ENCODE data around the gene HOXB2. TPM values are rescaled to one million over a fixed set of nuclear protein-coding genes. Genes with fewer than 3 reads are reported as not detected.

Gene HOXB2
- total RNA-seq, 1 experiment from 2014 or later, result not detected

DNA sequence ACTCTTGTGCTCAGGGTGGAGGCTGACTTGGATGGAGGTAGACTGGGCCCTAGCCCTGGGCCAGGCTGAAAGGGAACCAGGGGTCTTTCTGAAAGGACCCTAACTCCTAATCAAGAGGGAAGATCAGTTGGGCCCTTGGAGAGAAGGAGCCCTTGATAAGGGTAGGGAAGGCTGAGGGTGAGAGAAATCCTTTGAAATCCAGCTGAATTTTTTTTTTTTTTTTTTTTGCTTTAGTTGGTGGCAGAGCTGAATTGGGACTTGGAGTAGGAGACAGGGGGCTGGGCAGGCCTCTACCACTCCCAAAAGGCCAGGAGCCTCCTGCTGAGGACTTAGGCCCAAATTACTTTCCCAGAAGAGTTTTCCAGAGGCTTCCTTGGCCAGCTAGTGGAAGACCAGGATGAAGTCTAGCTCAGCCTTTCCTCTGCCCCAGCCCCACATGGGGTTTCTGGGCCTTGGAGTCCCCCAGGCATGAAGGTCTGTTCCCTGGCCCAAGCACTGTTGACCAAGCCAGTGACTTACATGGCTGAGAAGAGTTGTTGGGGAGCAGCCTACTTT is 45.8 kb upstream of the HOXB2 start:
- Histone ChIP-seq H3K27ac (ENCODE audit: insufficient read length, low read depth, low read length) (no peak overlapping the region), H2AFZ (ENCODE audit: low read length) (no peak overlapping the region), H3K9me3 (ENCODE audit: control insufficient read depth, low read depth, low read length) (no peaks in the 10 kb centered on the region), H4K20me1 (ENCODE audit: control insufficient read depth, insufficient read depth, insufficient read length) (no peaks in the 10 kb centered on the region), H3K23ac (ENCODE audit: insufficient read length, low read depth, low read length) (no peak overlapping the region), H3K23me2 (ENCODE audit: insufficient read length, low read depth, low read length, poor library complexity, severe bottlenecking) (no peaks in the 10 kb centered on the region), H3K4me1 (ENCODE audit: insufficient read depth, low read length) (no peaks in the 10 kb centered on the region), H2BK20ac (ENCODE audit: low read depth, low read length, poor library complexity, severe bottlenecking) (no peak overlapping the region), H3K18ac (ENCODE audit: insufficient read length, low read depth, low read length) (no peak overlapping the region), H2BK5ac (ENCODE audit: insufficient read length, low read length) (no peak overlapping the region), H3K56ac (ENCODE audit: insufficient read length, low read depth, low read length) (no peak overlapping the region), H4K5ac (ENCODE audit: insufficient read length, low read depth, low read length) (no peak overlapping the region), H3K79me2 (ENCODE audit: insufficient read depth, low read length) (no peaks in the 10 kb centered on the region), H2BK12ac (ENCODE audit: insufficient read length, low read depth, low read length) (no peak overlapping the region), H3K9ac (ENCODE audit: extremely low read depth, insufficient read length, low read length) (no peak overlapping the region), H3K4ac (ENCODE audit: low read depth, low read length) (no peak overlapping the region), H3K4me2 (ENCODE audit: insufficient read depth, insufficient read length, low read length) (no peak overlapping the region), H3K14ac (ENCODE audit: insufficient read depth, low read length) (no peak overlapping the region), H3K79me1 (ENCODE audit: insufficient read depth, low read depth, low read length, poor library complexity, severe bottlenecking) (no peaks in the 10 kb centered on the region), H4K91ac (ENCODE audit: insufficient read length, low read depth, low read length) (no peak overlapping the region), H2AK5ac (ENCODE audit: insufficient read length, low read length) (no peak overlapping the region), H3K27me3 (ENCODE audit: insufficient read depth, low read length) (peaks cover 99% of the 10 kb centered on the region), H2BK15ac (ENCODE audit: low read depth, low read length) (no peak overlapping the region), H4K8ac (replicated peaks; ENCODE audit: insufficient read length, low read depth, low read length) (no peak overlapping the region), H3T11ph (ENCODE audit: low read length) (no peak overlapping the region), H2BK120ac (ENCODE audit: low read depth, low read length, poor library complexity, severe bottlenecking) (no peak overlapping the region)
- DNase-seq, result no peak
- H3K27me3 Mint-ChIP-seq (ENCODE audit: low read depth), result peaks cover 100% of the 10 kb centered on the region
- H3K9me3 Mint-ChIP-seq, result peaks cover 7 to 10% of the 10 kb centered on the region in 2 experiments; a peak in 3 of 5 replicates
- peaks cover 5 to 22% of the 10 kb centered on the region in 2 experiments for H3K4me1 Mint-ChIP-seq
- TF ChIP-seq, protein P1, sequence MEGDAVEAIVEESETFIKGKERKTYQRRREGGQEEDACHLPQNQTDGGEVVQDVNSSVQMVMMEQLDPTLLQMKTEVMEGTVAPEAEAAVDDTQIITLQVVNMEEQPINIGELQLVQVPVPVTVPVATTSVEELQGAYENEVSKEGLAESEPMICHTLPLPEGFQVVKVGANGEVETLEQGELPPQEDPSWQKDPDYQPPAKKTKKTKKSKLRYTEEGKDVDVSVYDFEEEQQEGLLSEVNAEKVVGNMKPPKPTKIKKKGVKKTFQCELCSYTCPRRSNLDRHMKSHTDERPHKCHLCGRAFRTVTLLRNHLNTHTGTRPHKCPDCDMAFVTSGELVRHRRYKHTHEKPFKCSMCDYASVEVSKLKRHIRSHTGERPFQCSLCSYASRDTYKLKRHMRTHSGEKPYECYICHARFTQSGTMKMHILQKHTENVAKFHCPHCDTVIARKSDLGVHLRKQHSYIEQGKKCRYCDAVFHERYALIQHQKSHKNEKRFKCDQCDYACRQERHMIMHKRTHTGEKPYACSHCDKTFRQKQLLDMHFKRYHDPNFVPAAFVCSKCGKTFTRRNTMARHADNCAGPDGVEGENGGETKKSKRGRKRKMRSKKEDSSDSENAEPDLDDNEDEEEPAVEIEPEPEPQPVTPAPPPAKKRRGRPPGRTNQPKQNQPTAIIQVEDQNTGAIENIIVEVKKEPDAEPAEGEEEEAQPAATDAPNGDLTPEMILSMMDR (conservative IDR thresholded peaks at IDR 0.05), result no peak
- no peak overlapping the region for H3K27ac Mint-ChIP-seq
- H3K36me3 Mint-ChIP-seq (ENCODE audit: insufficient read depth in 1 of 3, low read depth in 3 of 3), result no peaks in the 10 kb centered on the region
- no peak overlapping the region for H3K4me3 Mint-ChIP-seq
